IPS-18c (cell line): Measurements from ENCODE around the gene CMTM4.

ENCODE experiments used
- H3K4me3 ChIP-seq: 2 replicates; pipeline ENCODE4 v1.7.0; 2013; ENCODE audit warnings: low read depth, mild to moderate bottlenecking, low read length, moderate library complexity; ENCODE audit not compliant: insufficient read depth
- H3K9me3 ChIP-seq: one replicate; pipeline ENCODE4 v1.6.1; 2013; ENCODE audit warnings: mild to moderate bottlenecking, low read length, moderate library complexity; ENCODE audit not compliant: control insufficient read depth, insufficient read depth

The CMTM4 gene

GRCh38 chr16:66713076-66713475, 16.5 kb upstream of the CMTM4 start:
- H3K4me3 ChIP-seq = no peak overlapping the region
- H3K9me3 ChIP-seq = no peaks in the 10 kb centered on the region

GRCh38 chr16:66712512-66712911, 16.0 kb upstream of the CMTM4 start:
- H3K9me3 ChIP-seq = no peaks in the 10 kb centered on the region
- no peak overlapping the region for H3K4me3 ChIP-seq

- Histone ChIP-seq H3K9me3 (no peaks in the 10 kb centered on the region), H3K4me3 (no peak overlapping the region)
Observed at GRCh38 chr16:66711581-66711980, 15.0 kb upstream of the CMTM4 start.

GRCh38 chr16:66706506-66706880, 9.9 kb upstream of the CMTM4 start:
- Histone ChIP-seq H3K9me3 (no peaks in the 10 kb centered on the region), H3K4me3 (no peak overlapping the region)

- Histone ChIP-seq H3K9me3 (no peaks in the 10 kb centered on the region), H3K4me3 (no peak overlapping the region)
Observed at GRCh38 chr16:66705790-66706505, 9.4 kb upstream of the CMTM4 start.

- Histone ChIP-seq H3K9me3 (no peaks in the 10 kb centered on the region), H3K4me3 (no peak overlapping the region)
Observed at GRCh38 chr16:66703406-66704215, 7.1 kb upstream of the CMTM4 start.

GRCh38 chr16:66701516-66701915, 5.0 kb upstream of the CMTM4 start:
- Histone ChIP-seq H3K4me3 (no peak overlapping the region), H3K9me3 (no peaks in the 10 kb centered on the region)

GRCh38 chr16:66701026-66701425, 4.5 kb upstream of the CMTM4 start:
- Histone ChIP-seq H3K9me3 (no peaks in the 10 kb centered on the region), H3K4me3 (no peak overlapping the region)

- no peak overlapping the region for H3K4me3 ChIP-seq
- H3K9me3 ChIP-seq = no peaks in the 10 kb centered on the region
Observed at GRCh38 chr16:66699898-66700297, 3.4 kb upstream of the CMTM4 start.

GRCh38 chr16:66698046-66698445, 1.5 kb upstream of the CMTM4 start:
- Histone ChIP-seq H3K4me3 (no peak overlapping the region), H3K9me3 (no peaks in the 10 kb centered on the region)

- Histone ChIP-seq H3K4me3 (peak overlapping the region; percentile 77), H3K9me3 (no peaks in the 10 kb centered on the region)
Observed at GRCh38 chr16:66695935-66696668, 441 bp downstream of the CMTM4 start.

GRCh38 chr16:66695471-66695934, 1.0 kb downstream of the CMTM4 start:
- Histone ChIP-seq H3K9me3 (no peaks in the 10 kb centered on the region), H3K4me3 (peak overlapping the region; percentile 77)

GRCh38 chr16:66693149-66693548, 3.4 kb downstream of the CMTM4 start:
- H3K4me3 ChIP-seq = no peak overlapping the region
- no peaks in the 10 kb centered on the region for H3K9me3 ChIP-seq

GRCh38 chr16:66692341-66692740, 4.2 kb downstream of the CMTM4 start:
- Histone ChIP-seq H3K9me3 (no peaks in the 10 kb centered on the region), H3K4me3 (no peak overlapping the region)

- no peak overlapping the region for H3K4me3 ChIP-seq
- H3K9me3 ChIP-seq = no peaks in the 10 kb centered on the region
Observed at GRCh38 chr16:66691234-66691633, 5.3 kb downstream of the CMTM4 start.

GRCh38 chr16:66690106-66690847, 6.3 kb downstream of the CMTM4 start:
- H3K9me3 ChIP-seq = no peaks in the 10 kb centered on the region

GRCh38 chr16:66689282-66689681, 7.3 kb downstream of the CMTM4 start:
- Histone ChIP-seq H3K4me3 (no peak overlapping the region), H3K9me3 (no peaks in the 10 kb centered on the region)

More at GRCh38 chr16:66690106-66690847, 6.3 kb downstream of the CMTM4 start:
- H3K4me3 ChIP-seq = no peak overlapping the region
